OCI-LY7 (cell line): ENCODE results near the gene CXCL1.

Experiments
- CTCF ChIP-seq: fragments of 200-600 bp; sonication (generic); conservative IDR thresholded peaks from 2 replicates; pipeline ENCODE4 v1.5.1; 2014; ENCODE audit warnings: mild to moderate bottlenecking, antibody characterized with exemption, low read length, moderate library complexity, mixed read lengths
- EZH2phosphoT487 ChIP-seq: fragments of 200-600 bp; sonication (generic); IDR thresholded peaks from 2 replicates; pipeline ENCODE4 v1.6.1; 2018; ENCODE audit warnings: low read depth, borderline replicate concordance, mild to moderate bottlenecking, mixed run types, antibody characterized with exemption, low read length, moderate library complexity, mixed read lengths

GRCh38 chr4:73865431-73866096, 3.6 kb upstream of the CXCL1 start:
- TF ChIP-seq CTCF (no peak), EZH2phosphoT487 (no peak)
